ENCODE measurements around the gene TTC33.
A peak's percentile ranks its signal among the peaks of the same experiment; 100 is the strongest.
"Not testable (repeated sequence)": the region's sequence is repeated elsewhere in the genome, so short reads cannot be mapped to it uniquely, and the experiment has no call there.

Gene TTC33

DNA sequence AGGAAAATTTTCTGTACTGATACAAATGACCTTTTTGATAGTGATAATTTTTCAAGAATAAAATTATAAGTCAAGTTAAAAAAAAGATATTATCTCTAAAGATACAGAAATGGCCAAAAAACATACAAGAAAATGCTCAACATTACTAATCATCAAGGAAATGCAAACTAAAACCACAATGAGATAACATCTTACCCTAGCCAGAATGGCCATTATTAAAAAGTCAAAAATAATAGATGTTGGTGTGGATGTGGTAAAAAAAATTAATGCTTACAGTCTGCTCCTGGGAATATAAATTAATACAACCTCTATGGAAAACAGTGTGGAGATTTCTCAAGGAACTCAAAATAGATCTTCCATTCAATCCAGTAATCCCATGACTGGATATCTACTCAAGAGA lies 99.0 kb downstream of the TTC33 start:
- TF ChIP-seq POU2F2 (IDR thresholded peaks at IDR 0.05; ENCODE audit: low read depth, low read length) (no peak), TAF1 (IDR thresholded peaks at IDR 0.05; ENCODE audit: low read depth, low read length) (no peak), POLR2AphosphoS5 (IDR thresholded peaks at IDR 0.05; ENCODE audit: low read depth, low read length) (no peak), SPI1 (IDR thresholded peaks at IDR 0.05; ENCODE audit: low read depth, low read length) (no peak), PAX5 (IDR thresholded peaks at IDR 0.05; ENCODE audit: insufficient read depth, low read length, severe bottlenecking) (no peak), POLR2A (IDR thresholded peaks at IDR 0.05; ENCODE audit: low read depth, low read length) (no peak)
- no peak for DNase-seq (ENCODE audit: insufficient read length, low spot score)
- no peak for FAIRE-seq

DNA sequence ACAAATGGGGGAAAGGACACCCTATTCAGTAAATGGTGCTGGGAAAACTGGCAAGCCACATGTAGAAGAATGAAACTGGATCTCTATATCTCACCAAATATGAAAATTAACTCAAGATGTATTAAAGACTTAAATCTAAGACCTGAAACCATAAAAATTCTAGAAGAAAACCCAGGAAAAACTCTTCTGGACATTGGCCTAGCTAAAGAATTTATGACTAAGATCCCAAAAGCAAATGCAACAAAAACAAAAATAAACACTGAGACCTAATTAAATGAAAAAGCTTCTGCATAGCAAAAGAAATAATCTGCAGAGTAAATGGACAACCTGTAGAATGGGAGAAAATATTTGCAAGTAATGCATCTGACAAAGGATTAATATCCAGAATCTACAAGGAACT lies 99.7 kb downstream of the TTC33 start:
- FAIRE-seq; DNase-seq (ENCODE audit: insufficient read length, low spot score): not testable (repeated sequence)

GRCh38 chr5:40655138-40655537 lies 100.6 kb downstream of the TTC33 start:
- no peak for FAIRE-seq
- TF ChIP-seq POLR2AphosphoS5 (IDR thresholded peaks at IDR 0.05; ENCODE audit: low read depth, low read length) (no peak), TAF1 (IDR thresholded peaks at IDR 0.05; ENCODE audit: low read depth, low read length) (no peak), SPI1 (IDR thresholded peaks at IDR 0.05; ENCODE audit: low read depth, low read length) (peak; percentile 58), POU2F2 (IDR thresholded peaks at IDR 0.05; ENCODE audit: low read depth, low read length) (no peak)
- DNase-seq (ENCODE audit: insufficient read length, low spot score) = no peak

DNA sequence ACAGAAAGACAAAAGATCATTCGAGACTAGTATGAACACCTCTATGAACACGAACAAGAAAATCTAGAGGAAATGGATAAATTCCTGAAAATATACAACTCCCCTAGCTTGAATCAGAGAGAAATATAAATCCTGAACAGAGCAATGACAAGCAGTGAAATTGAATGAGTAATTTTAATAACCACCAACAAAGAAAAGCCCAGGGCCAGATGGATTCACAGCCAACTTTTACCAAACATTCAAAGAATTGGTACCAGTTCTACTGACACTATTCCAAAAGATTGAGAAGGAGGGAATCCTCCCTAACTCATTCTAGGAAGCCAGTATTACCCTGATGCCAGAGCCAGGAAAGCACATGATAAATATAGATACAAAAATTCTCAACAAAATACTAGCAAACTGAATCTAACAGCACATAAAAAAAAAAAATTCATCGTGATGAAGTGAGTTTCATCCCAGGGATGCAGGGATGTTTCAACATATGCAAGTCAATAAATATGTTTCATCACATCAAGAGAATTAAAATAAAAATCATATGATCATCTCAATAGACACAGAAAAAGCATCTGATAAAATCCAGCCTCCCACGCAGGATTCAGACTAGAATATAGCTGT lies 101.3 kb downstream of the TTC33 start:
- no peak for TF ChIP-seq POU2F2 (IDR thresholded peaks at IDR 0.05; ENCODE audit: low read depth, low read length)
- no peak for TF ChIP-seq TAF1 (IDR thresholded peaks at IDR 0.05; ENCODE audit: low read depth, low read length)
- TF ChIP-seq POLR2AphosphoS5 (IDR thresholded peaks at IDR 0.05; ENCODE audit: low read depth, low read length) = no peak
- TF ChIP-seq SPI1 (IDR thresholded peaks at IDR 0.05; ENCODE audit: low read depth, low read length) = no peak
- TF ChIP-seq PAX5 (IDR thresholded peaks at IDR 0.05; ENCODE audit: insufficient read depth, low read length, severe bottlenecking) = no peak
- no peak for TF ChIP-seq POLR2A (IDR thresholded peaks at IDR 0.05; ENCODE audit: low read depth, low read length)
- no peak for DNase-seq (ENCODE audit: insufficient read length, low spot score)
- no peak for FAIRE-seq

- no peak for TF ChIP-seq POU2F2 (IDR thresholded peaks at IDR 0.05; ENCODE audit: low read depth, low read length)
- TF ChIP-seq PAX5 (IDR thresholded peaks at IDR 0.05; ENCODE audit: insufficient read depth, low read length, severe bottlenecking) = no peak
- no peak for TF ChIP-seq SPI1 (IDR thresholded peaks at IDR 0.05; ENCODE audit: low read depth, low read length)
- no peak for TF ChIP-seq TAF1 (IDR thresholded peaks at IDR 0.05; ENCODE audit: low read depth, low read length)
- FAIRE-seq (peak; percentile 64), DNase-seq (ENCODE audit: insufficient read length, low spot score) (no peak)
Observed at GRCh38 chr5:40653221-40654022, 102.3 kb downstream of the TTC33 start.

- FAIRE-seq = peak; percentile 31
- no peak for DNase-seq (ENCODE audit: insufficient read length, low spot score)
- no peak for TF ChIP-seq SPI1 (IDR thresholded peaks at IDR 0.05; ENCODE audit: low read depth, low read length)
- TF ChIP-seq POLR2A (IDR thresholded peaks at IDR 0.05; ENCODE audit: low read depth, low read length) = no peak
- TF ChIP-seq PAX5 (IDR thresholded peaks at IDR 0.05; ENCODE audit: insufficient read depth, low read length, severe bottlenecking) = no peak
- no peak for TF ChIP-seq POU2F2 (IDR thresholded peaks at IDR 0.05; ENCODE audit: low read depth, low read length)
- no peak for TF ChIP-seq TAF1 (IDR thresholded peaks at IDR 0.05; ENCODE audit: low read depth, low read length)
- no peak for TF ChIP-seq POLR2AphosphoS5 (IDR thresholded peaks at IDR 0.05; ENCODE audit: low read depth, low read length)
Observed at GRCh38 chr5:40652441-40653220, 103.1 kb downstream of the TTC33 start.

- FAIRE-seq (no peak), DNase-seq (ENCODE audit: insufficient read length, low spot score) (no peak)
- TF ChIP-seq TAF1 (IDR thresholded peaks at IDR 0.05; ENCODE audit: low read depth, low read length) = no peak
- TF ChIP-seq POLR2A (IDR thresholded peaks at IDR 0.05; ENCODE audit: low read depth, low read length) = no peak
- no peak for TF ChIP-seq PAX5 (IDR thresholded peaks at IDR 0.05; ENCODE audit: insufficient read depth, low read length, severe bottlenecking)
- TF ChIP-seq POLR2AphosphoS5 (IDR thresholded peaks at IDR 0.05; ENCODE audit: low read depth, low read length) = no peak
- no peak for TF ChIP-seq SPI1 (IDR thresholded peaks at IDR 0.05; ENCODE audit: low read depth, low read length)
- no peak for TF ChIP-seq POU2F2 (IDR thresholded peaks at IDR 0.05; ENCODE audit: low read depth, low read length)
Observed at GRCh38 chr5:40651201-40651600, 104.6 kb downstream of the TTC33 start.

DNA sequence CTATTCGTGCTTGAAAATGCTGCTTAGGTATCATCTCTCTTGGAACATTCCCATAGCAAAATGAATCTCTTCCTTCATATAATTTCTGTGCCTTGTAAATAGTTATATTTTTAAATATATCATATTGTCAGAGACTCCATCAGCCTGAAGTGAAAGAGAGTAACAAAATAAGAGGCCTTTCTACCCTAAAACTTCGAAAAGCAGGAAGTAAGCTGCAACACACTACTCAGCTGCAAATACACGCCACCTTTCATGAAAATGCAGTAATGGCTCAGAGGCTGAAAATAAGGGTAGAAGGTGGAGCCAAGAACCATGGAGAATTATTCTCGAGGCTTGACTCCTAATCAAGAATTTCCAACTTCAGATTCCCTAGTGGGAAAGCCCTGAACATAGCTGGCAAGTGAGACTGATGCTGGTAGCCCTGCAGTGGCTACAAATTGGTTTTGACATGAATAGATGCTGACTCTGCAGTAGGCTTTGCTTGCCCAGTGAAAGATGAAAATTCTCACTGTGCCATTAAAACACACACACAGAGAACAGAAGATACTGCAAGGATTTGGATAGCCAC lies 106.2 kb downstream of the TTC33 start:
- TF ChIP-seq POLR2AphosphoS5 (IDR thresholded peaks at IDR 0.05; ENCODE audit: low read depth, low read length) = no peak
- TF ChIP-seq POLR2A (IDR thresholded peaks at IDR 0.05; ENCODE audit: low read depth, low read length) = no peak
- TF ChIP-seq SPI1 (IDR thresholded peaks at IDR 0.05; ENCODE audit: low read depth, low read length) = no peak
- TF ChIP-seq PAX5 (IDR thresholded peaks at IDR 0.05; ENCODE audit: insufficient read depth, low read length, severe bottlenecking) = no peak
- TF ChIP-seq TAF1 (IDR thresholded peaks at IDR 0.05; ENCODE audit: low read depth, low read length) = no peak
- FAIRE-seq = no peak
- no peak for DNase-seq (ENCODE audit: insufficient read length, low spot score)

DNA sequence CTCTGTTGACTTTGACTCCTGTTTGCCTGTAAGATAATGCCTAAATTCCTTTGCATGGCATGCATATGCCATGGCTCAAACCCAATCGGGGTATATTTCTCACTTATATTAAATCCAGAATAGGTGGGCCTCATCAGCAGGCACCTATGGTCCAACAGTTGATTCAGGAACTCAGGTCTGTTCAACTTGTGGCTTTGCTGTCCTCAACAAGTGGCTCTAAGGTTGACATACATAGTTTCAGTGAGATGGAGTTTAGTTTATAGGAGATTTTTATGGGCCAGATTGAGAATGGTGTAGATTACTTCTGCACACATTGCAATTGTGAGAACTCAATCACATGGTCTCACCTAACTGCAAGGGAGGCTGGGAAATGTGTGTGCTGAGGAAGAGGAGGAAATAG lies 107.6 kb downstream of the TTC33 start:
- TF ChIP-seq POU2F2 (IDR thresholded peaks at IDR 0.05; ENCODE audit: low read depth, low read length) (no peak), POLR2AphosphoS5 (IDR thresholded peaks at IDR 0.05; ENCODE audit: low read depth, low read length) (no peak), TAF1 (IDR thresholded peaks at IDR 0.05; ENCODE audit: low read depth, low read length) (no peak), POLR2A (IDR thresholded peaks at IDR 0.05; ENCODE audit: low read depth, low read length) (no peak), PAX5 (IDR thresholded peaks at IDR 0.05; ENCODE audit: insufficient read depth, low read length, severe bottlenecking) (no peak), SPI1 (IDR thresholded peaks at IDR 0.05; ENCODE audit: low read depth, low read length) (no peak)
- FAIRE-seq (no peak), DNase-seq (ENCODE audit: insufficient read length, low spot score) (no peak)

Measured in GM12891 (cell line).